Muscle layer of duodenum (tissue), 2 donors: ENCODE results near the gene DDX24.

ENCODE experiments used
- H3K27ac ChIP-seq: one replicate; pipeline ENCODE4 v1.7.0; 2013; ENCODE audit warnings: mild to moderate bottlenecking, low read length
- H3K27me3 ChIP-seq: one replicate; pipeline ENCODE4 v1.7.0; 2013; ENCODE audit warnings: low read depth, mild to moderate bottlenecking, control low read depth, low read length
- H3K36me3 ChIP-seq, 2 donors: one replicate each; pipeline ENCODE4 v1.7.0; 2013; ENCODE audit warnings: low read length in 2 of 2, control low read depth in 1 of 2, mild to moderate bottlenecking in 1 of 2; ENCODE audit not compliant: insufficient read depth in 2 of 2, control insufficient read depth in 1 of 2
- H3K4me1 ChIP-seq, 2 donors: one replicate each; pipeline ENCODE4 v1.7.0; 2013; ENCODE audit warnings: low read length in 2 of 2, mild to moderate bottlenecking in 2 of 2, control low read depth in 1 of 2, moderate library complexity in 1 of 2; ENCODE audit not compliant: insufficient read depth in 2 of 2, control insufficient read depth in 1 of 2
- H3K4me3 ChIP-seq, 2 donors: one replicate each; pipeline ENCODE4 v1.7.0; 2013; ENCODE audit warnings: low read length in 2 of 2, low read depth in 1 of 2, mild to moderate bottlenecking in 1 of 2
- H3K9me3 ChIP-seq, 2 donors: one replicate each; pipeline ENCODE4 v1.7.0; 2013; ENCODE audit warnings: low read length in 2 of 2, control low read depth in 1 of 2, mild to moderate bottlenecking in 1 of 2; ENCODE audit not compliant: control insufficient read depth in 1 of 2
- donor health status: healthy.

The DDX24 gene

GRCh38 chr14:94101748-94102147 is 20.7 kb upstream of the DDX24 start:
- Histone ChIP-seq H3K27ac (no peak overlapping the region), H3K36me3 (no peaks in the 10 kb centered on the region), H3K4me3 (no peak overlapping the region), H3K9me3 (no peaks in the 10 kb centered on the region), H3K4me1 (no peaks in the 10 kb centered on the region), H3K27me3 (no peaks in the 10 kb centered on the region)

GRCh38 chr14:94100847-94101246 is 19.8 kb upstream of the DDX24 start:
- Histone ChIP-seq H3K4me1 (no peaks in the 10 kb centered on the region), H3K27ac (no peak overlapping the region), H3K36me3 (no peaks in the 10 kb centered on the region), H3K27me3 (no peaks in the 10 kb centered on the region), H3K4me3 (no peak overlapping the region), H3K9me3 (no peaks in the 10 kb centered on the region)

- no peaks in the 10 kb centered on the region for H3K9me3 ChIP-seq
- H3K27ac ChIP-seq = no peak overlapping the region
- H3K27me3 ChIP-seq = no peaks in the 10 kb centered on the region
- no peaks in the 10 kb centered on the region for H3K4me1 ChIP-seq
- no peaks in the 10 kb centered on the region for H3K36me3 ChIP-seq
- no peak overlapping the region for H3K4me3 ChIP-seq
Measured at GRCh38 chr14:94099006-94099405, 18.0 kb upstream of the DDX24 start.

- Histone ChIP-seq H3K27ac (no peak overlapping the region), H3K4me3 (no peak overlapping the region), H3K27me3 (no peaks in the 10 kb centered on the region), H3K36me3 (no peaks in the 10 kb centered on the region), H3K4me1 (no peaks in the 10 kb centered on the region), H3K9me3 (no peaks in the 10 kb centered on the region)
Measured at GRCh38 chr14:94098326-94098992, 17.5 kb upstream of the DDX24 start.

- Histone ChIP-seq H3K4me1 (no peaks in the 10 kb centered on the region), H3K4me3 (no peak overlapping the region), H3K36me3 (no peaks in the 10 kb centered on the region)
Measured at GRCh38 chr14:94097091-94097490, 16.1 kb upstream of the DDX24 start.

GRCh38 chr14:94093418-94093817 is 12.4 kb upstream of the DDX24 start:
- H3K4me1 ChIP-seq = no peaks in the 10 kb centered on the region
- no peaks in the 10 kb centered on the region for H3K36me3 ChIP-seq
- H3K27me3 ChIP-seq = no peaks in the 10 kb centered on the region
- no peak overlapping the region for H3K4me3 ChIP-seq
- no peak overlapping the region for H3K27ac ChIP-seq
- H3K9me3 ChIP-seq = no peaks in the 10 kb centered on the region

More at GRCh38 chr14:94097091-94097490, 16.1 kb upstream of the DDX24 start:
- no peaks in the 10 kb centered on the region for H3K27me3 ChIP-seq
- no peak overlapping the region for H3K27ac ChIP-seq
- no peaks in the 10 kb centered on the region for H3K9me3 ChIP-seq

- Histone ChIP-seq H3K27me3 (no peaks in the 10 kb centered on the region), H3K4me3 (no peak overlapping the region), H3K36me3 (no peaks in the 10 kb centered on the region), H3K4me1 (no peaks in the 10 kb centered on the region), H3K9me3 (no peaks in the 10 kb centered on the region), H3K27ac (no peak overlapping the region)
Measured at GRCh38 chr14:94089479-94089878, 8.5 kb upstream of the DDX24 start.

- H3K9me3 ChIP-seq = no peaks in the 10 kb centered on the region
- no peaks in the 10 kb centered on the region for H3K4me1 ChIP-seq
- H3K27me3 ChIP-seq = no peaks in the 10 kb centered on the region
- no peak overlapping the region for H3K4me3 ChIP-seq
- H3K27ac ChIP-seq = no peak overlapping the region
- no peaks in the 10 kb centered on the region for H3K36me3 ChIP-seq
Measured at GRCh38 chr14:94088516-94088915, 7.5 kb upstream of the DDX24 start.

- H3K27ac ChIP-seq = no peak overlapping the region
- H3K9me3 ChIP-seq = no peaks in the 10 kb centered on the region
- no peaks in the 10 kb centered on the region for H3K36me3 ChIP-seq
- no peak overlapping the region for H3K4me3 ChIP-seq
- H3K4me1 ChIP-seq = no peaks in the 10 kb centered on the region
- H3K27me3 ChIP-seq = no peaks in the 10 kb centered on the region
Measured at GRCh38 chr14:94087891-94088290, 6.9 kb upstream of the DDX24 start.

- Histone ChIP-seq H3K27me3 (no peaks in the 10 kb centered on the region), H3K36me3 (peaks cover 8 to 9% of the 10 kb centered on the region in 2 donors), H3K4me3 (peak overlapping the region; percentile 98), H3K27ac (peak overlapping the region; percentile 92), H3K4me1 (peaks cover 19 to 32% of the 10 kb centered on the region in 2 donors), H3K9me3 (no peaks in the 10 kb centered on the region)
Measured at GRCh38 chr14:94081386-94081820, 401 bp upstream of the DDX24 start.

- peak overlapping the region; percentile 92 for H3K27ac ChIP-seq
- peak overlapping the region; percentile 98 for H3K4me3 ChIP-seq
- no peaks in the 10 kb centered on the region for H3K27me3 ChIP-seq
- peaks cover 0 to 6% of the 10 kb centered on the region in 2 donors for H3K9me3 ChIP-seq
- peaks cover 8 to 9% of the 10 kb centered on the region in 2 donors for H3K36me3 ChIP-seq
- peaks cover 19 to 43% of the 10 kb centered on the region in 2 donors for H3K4me1 ChIP-seq
Measured at GRCh38 chr14:94079891-94080620, 946 bp downstream of the DDX24 start.
